H1 (cell line): Measurements from ENCODE around the gene LRRFIP1. TPM values are rescaled to one million over a fixed set of nuclear protein-coding genes. Genes with fewer than 3 reads are reported as not detected.

Source experiments
- JUND ChIP-seq: IDR thresholded peaks from 2 replicates; pipeline ENCODE4 v1.6.1; 2011; ENCODE audit warnings: mild to moderate bottlenecking, improper control_type of control experiment, low read length
- SIN3A ChIP-seq, 2 experiments: IDR thresholded peaks in 1 of 2; conservative IDR thresholded peaks in 1 of 2; 2 replicates each; pipeline ENCODE4 v1.6.1; 2011 to 2012; ENCODE audit warnings: low read length in 2 of 2, improper control_type of control experiment in 1 of 2, low read depth in 1 of 2, mild to moderate bottlenecking in 1 of 2
- SUZ12 ChIP-seq: fragments of 200-600 bp; sonication (generic); IDR thresholded peaks from 2 replicates; pipeline ENCODE4 v1.6.1; 2012; ENCODE audit warnings: mild to moderate bottlenecking, inconsistent platforms, low read length, moderate library complexity, mixed read lengths
- polyA plus RNA-seq, 7 experiments: library from polyadenylated mRNA; depleted of rRNA in 3 of 7; stranded (reverse) in 5 of 7; unstranded in 2 of 7; fragments of >200 nt in 5 of 7; fragments of 200-250 nt in 2 of 7; gene quantifications; 1 replicate in 5 of 7; 2 replicates in 1 of 7; 4 replicates in 1 of 7; pipeline versions ENCODE4 v1.2.1 to v1.2.3, GENCODE V29; 2011 to 2013; ENCODE audit warnings: missing spikeins in 2 of 7, mixed read lengths in 2 of 7
- total RNA-seq: library from RNA; stranded (reverse); fragmentation: NEBNext Ultra II Directional; extraction: Animal tissue kit (Norgen Biotek cat#: 25700); gene quantifications from 2 replicates; pipeline ENCODE4 v1.2.1, GENCODE V29; 2021

Gene LRRFIP1
- total and polyA plus RNA-seq, 2 of the 8 experiments (the other 6 are each of a cell fraction or from before 2014, with no cell fraction given), result 12.1 to 75.8 TPM

GRCh38 chr2:237643582-237644380, 16.4 kb downstream of the LRRFIP1 start (continued):
- no peak for TF ChIP-seq SUZ12
- no peak for TF ChIP-seq SIN3A (conservative IDR thresholded peaks at IDR 0.05 in 1 of 2, IDR thresholded peaks at IDR 0.05 in 1 of 2; ENCODE audit: low read depth in 1 of 2, low read length in 2 of 2)
- TF ChIP-seq JUND, result no peak
